HCT116 (cell line): ENCODE measurements around the gene FAM162A. TPM values are rescaled to one million over a fixed set of nuclear protein-coding genes. Genes with fewer than 3 reads are reported as not detected.

Source experiments
- ATAC-seq: fragments of 200-7000 bp; cut with Tn5 transposase; 2 replicates; pipeline ENCODE4 v1.9.1; 2020; ENCODE audit warnings: mild to moderate bottlenecking, moderate library complexity
- BruUV-seq: library from RNA; stranded (reverse); fragments of 400-500 nt; replicated peaks from 2 replicates; lab custom pipeline; 2021; lab: Mats Ljungman, UMichigan
- CTCF ChIA-PET: fragments of 300-600 bp; sonication (Branson Sonifier 250); formaldehyde crosslinking; loops from one replicate; lab custom pipeline; 2021; ENCODE audit warnings: antibody characterized with exemption; lab: Charles Lee
- POLR2A ChIA-PET: fragments of 300-600, 350-600 bp; sonication (Branson Sonifier 250); formaldehyde crosslinking; loops from one replicate; lab custom pipeline; 2021; ENCODE audit warnings: antibody characterized with exemption; lab: Charles Lee
- RAD21 ChIA-PET, 2 experiments: fragments of 300-600 bp; sonication (Branson Sonifier 250); formaldehyde crosslinking; loops; one replicate each; lab custom pipeline; 2023; ENCODE audit warnings: low total read pairs in 2 of 2; ENCODE audit not compliant: uncharacterized antibody in 2 of 2, unreplicated experiment in 2 of 2, low non-redundant PET in 1 of 2; lab: Charles Lee
- DNase-seq: peaks from one replicate; pipeline ENCODE4 v3.0.0-alpha.2; 2010; ENCODE audit warnings: low read depth, low spot score
- H2AFZ ChIP-seq: fragments of 200-600 bp; shearing (Covaris generic), sonication (generic); 2 replicates; pipeline ENCODE4 v1.6.1; 2017; ENCODE audit warnings: low read depth, mixed run types, mixed read lengths, antibody characterized with exemption, low read length; ENCODE audit not compliant: poor library complexity, severe bottlenecking
- H3K27ac ChIP-seq: 2 replicates; pipeline ENCODE4 v1.5.1; 2012; ENCODE audit warnings: low read depth, low read length
- H3K27me3 ChIP-seq: fragments of 200-600 bp; sonication (generic); 2 replicates; pipeline ENCODE4 v1.6.1; 2016; ENCODE audit warnings: mixed run types, low read length, mixed read lengths; ENCODE audit not compliant: insufficient read depth
- H3K36me3 ChIP-seq, 2 experiments: fragments of 200-500 bp in 1 of 2; fragments of 200-600 bp in 1 of 2; sonication (Bioruptor generic) in 1 of 2; sonication (generic) in 1 of 2; 2 replicates each; pipeline versions ENCODE4 v1.5.1 to v1.6.1; 2014 to 2016; ENCODE audit warnings: low read length in 2 of 2, inconsistent platforms in 1 of 2, mixed read lengths in 1 of 2, mixed run types in 1 of 2; ENCODE audit not compliant: insufficient read depth in 2 of 2, control insufficient read depth in 1 of 2
- H3K4me1 ChIP-seq, 2 experiments: fragments of 200-600 bp in 1 of 2; sonication (generic) in 1 of 2; 2 replicates each; pipeline versions ENCODE4 v1.5.1 to v1.6.1; 2012 to 2017; ENCODE audit warnings: low read length in 2 of 2, inconsistent platforms in 1 of 2, mild to moderate bottlenecking in 1 of 2, mixed read lengths in 1 of 2, mixed run types in 1 of 2, moderate library complexity in 1 of 2; ENCODE audit not compliant: insufficient read depth in 2 of 2, control insufficient read depth in 1 of 2
- H3K4me2 ChIP-seq: fragments of 200-600 bp; sonication (generic); 2 replicates; pipeline ENCODE4 v1.6.1; 2017; ENCODE audit warnings: mixed run types, low read length, mixed read lengths
- H3K4me3 ChIP-seq, 2 experiments: fragments of 200-600 bp in 1 of 2; sonication (generic) in 1 of 2; replicated peaks in 1 of 2; 2 replicates each; pipeline ENCODE4 v1.5.1; 2011 to 2016; ENCODE audit warnings: low read length in 2 of 2, control low read depth in 1 of 2, low read depth in 1 of 2, mild to moderate bottlenecking in 1 of 2, mixed read lengths in 1 of 2, mixed run types in 1 of 2
- H3K79me2 ChIP-seq: fragments of 200-600 bp; sonication (generic); 2 replicates; pipeline ENCODE4 v1.6.1; 2017; ENCODE audit warnings: mild to moderate bottlenecking, mixed run types, low read length, moderate library complexity, mixed read lengths; ENCODE audit not compliant: insufficient read depth
- H3K9ac ChIP-seq: fragments of 200-600 bp; sonication (generic); 2 replicates; pipeline ENCODE4 v1.6.1; 2016; ENCODE audit warnings: low read length, mixed read lengths
- H3K9me2 ChIP-seq: fragments of 200-600 bp; sonication (generic), shearing (Covaris generic); 2 replicates; pipeline ENCODE4 v1.6.1; 2017; ENCODE audit warnings: mixed run types, mild to moderate bottlenecking, moderate library complexity; ENCODE audit not compliant: insufficient read depth
- H3K9me3 ChIP-seq, 2 experiments: fragments of 200-500 bp in 1 of 2; fragments of 200-600 bp in 1 of 2; sonication (Bioruptor generic) in 1 of 2; sonication (generic) in 1 of 2; 2 replicates each; pipeline ENCODE4 v1.6.1; 2014 to 2017; ENCODE audit warnings: low read length in 2 of 2, mixed read lengths in 2 of 2, inconsistent platforms in 1 of 2, low read depth in 1 of 2, mild to moderate bottlenecking in 1 of 2, mixed run types in 1 of 2, moderate library complexity in 1 of 2; ENCODE audit not compliant: control insufficient read depth in 1 of 2, insufficient read depth in 1 of 2
- H4K20me1 ChIP-seq: fragments of 200-600 bp; sonication (generic), shearing (Covaris generic); 2 replicates; pipeline ENCODE4 v1.6.1; 2017; ENCODE audit warnings: mixed run types, mild to moderate bottlenecking, moderate library complexity; ENCODE audit not compliant: insufficient read depth
- CEBPB ChIP-seq: IDR thresholded peaks from 2 replicates; pipeline ENCODE4 v1.6.1; 2012; ENCODE audit warnings: low read depth
- EGR1 ChIP-seq: IDR thresholded peaks from 2 replicates; pipeline ENCODE4 v1.6.1; 2012; ENCODE audit warnings: low read depth
- EZH2phosphoT487 ChIP-seq: fragments of 200-600 bp; IDR thresholded peaks from 2 replicates; pipeline ENCODE4 v1.6.1; 2018; ENCODE audit warnings: antibody characterized with exemption, borderline replicate concordance
- RAD21 ChIP-seq: IDR thresholded peaks from 2 replicates; pipeline ENCODE4 v1.6.1; 2012; ENCODE audit warnings: low read depth, mild to moderate bottlenecking
- SP1 ChIP-seq: IDR thresholded peaks from 2 replicates; pipeline ENCODE4 v1.6.1; 2012; ENCODE audit warnings: low read depth
- TCF7L2 ChIP-seq: IDR thresholded peaks from 2 replicates; pipeline ENCODE4 v1.7.0; 2011; ENCODE audit warnings: borderline replicate concordance, inconsistent platforms; ENCODE audit not compliant: insufficient read depth, insufficient read length; ENCODE audit errors: extremely low read depth
- YY1 ChIP-seq: IDR thresholded peaks from 2 replicates; pipeline ENCODE4 v1.6.1; 2011; ENCODE audit warnings: low read length, low read depth, moderate library complexity, mild to moderate bottlenecking; ENCODE audit not compliant: insufficient replicate concordance; ENCODE audit errors: extremely low read depth
- ZNF274 ChIP-seq: fragments of 200-500 bp; sonication (Bioruptor generic); IDR thresholded peaks from 2 replicates; pipeline ENCODE4 v1.6.1; 2014; ENCODE audit warnings: mild to moderate bottlenecking, low read depth, low read length, inconsistent platforms
- intact Hi-C: fragments of 100-400 bp; cut with micrococcal nuclease; formaldehyde crosslinking; loops from 2 replicates; pipeline ENCODE4 v1.10.0; 2022
- total RNA-seq: library from RNA; stranded (reverse); gene quantifications from one replicate; pipeline ENCODE4 v1.2.1, GENCODE V29; 2021; ENCODE audit not compliant: unreplicated experiment

The FAM162A gene
- total RNA-seq, 1 experiment from 2014 or later: 74.1 TPM

DNA sequence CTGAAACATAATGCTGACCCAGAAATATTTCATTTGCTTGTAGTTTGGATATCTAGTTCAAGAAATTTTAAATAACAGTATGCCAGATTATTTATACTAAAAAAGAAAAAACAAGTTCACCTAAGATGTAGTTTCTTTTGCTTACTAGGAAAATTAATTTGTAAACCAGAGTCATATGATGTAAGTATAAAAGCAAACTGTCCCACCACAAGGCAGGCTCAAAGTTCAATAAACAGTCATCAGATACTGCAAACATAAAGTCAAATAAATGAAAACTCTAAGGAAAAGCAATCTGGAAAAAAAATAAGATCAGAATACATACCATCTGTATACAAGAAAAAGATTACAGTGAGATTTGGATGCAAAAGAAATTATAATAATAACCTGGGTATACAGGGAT, 72.1 kb downstream of the FAM162A start:
- Histone ChIP-seq H4K20me1 (no peaks in the 10 kb centered on the region; the same call in 1 of the 2 replicates), H3K36me3 (peaks cover 17 to 20% of the 10 kb centered on the region in 2 experiments; a peak in 3 of 4 replicates), H3K9me3 (no peaks in the 10 kb centered on the region), H3K4me3 (no peak overlapping the region), H3K27me3 (no peaks in the 10 kb centered on the region), H3K9ac (no peak overlapping the region), H2AFZ (no peak overlapping the region), H3K4me1 (no peaks in the 10 kb centered on the region), H3K4me2 (no peak overlapping the region), H3K27ac (no peak overlapping the region), H3K79me2 (peaks cover 4% of the 10 kb centered on the region; the same call in 1 of the 2 replicates), H3K9me2 (no peaks in the 10 kb centered on the region)
- ATAC-seq (no peak), DNase-seq (no peak)
- ChIA-PET RAD21 (no interaction called here), CTCF (no interaction called here), POLR2A (no interaction called here)
- TF ChIP-seq EZH2phosphoT487 (no peak), YY1 (no peak), RAD21 (no peak), SP1 (no peak), CEBPB (no peak), EGR1 (no peak), TCF7L2 (no peak), ZNF274 (no peak)
- no TSS peak for BruUV-seq
- intact Hi-C loops: loop anchor here (5.0 kb wide), 1 partner anchor 106 kb away; the partner anchor contains the start of genes DTX3L and PARP9

DNA sequence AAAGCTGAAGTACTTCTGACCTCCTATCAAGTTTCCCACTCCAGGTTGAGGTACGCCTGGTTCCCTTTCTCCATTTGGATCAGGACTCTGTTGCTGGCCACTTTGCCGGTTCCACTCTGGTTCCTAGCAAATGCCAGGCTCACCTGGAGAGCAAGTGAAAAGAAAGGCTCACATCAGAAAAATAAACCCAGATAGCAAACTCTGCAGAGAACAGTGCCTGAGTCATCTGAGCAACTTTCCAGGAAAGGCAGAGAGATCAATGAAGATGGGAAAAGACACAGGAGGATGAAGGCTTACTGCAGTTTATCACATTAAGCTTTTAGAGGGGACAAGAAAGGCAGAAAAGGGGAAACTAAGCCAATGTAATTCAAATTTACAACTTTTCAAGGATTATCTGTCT, 73.7 kb downstream of the FAM162A start:
- TF ChIP-seq ZNF274: no peak
- no TSS peak for BruUV-seq
- Histone ChIP-seq H3K9ac (no peak overlapping the region), H3K36me3 (peaks cover 15 to 25% of the 10 kb centered on the region in 2 experiments; a peak in 3 of 4 replicates), H3K27ac (no peak overlapping the region), H3K79me2 (peaks cover 4% of the 10 kb centered on the region; the same call in 1 of the 2 replicates), H4K20me1 (no peaks in the 10 kb centered on the region; the same call in 1 of the 2 replicates), H3K4me3 (no peak overlapping the region), H3K4me1 (no peaks in the 10 kb centered on the region), H2AFZ (no peak overlapping the region), H3K27me3 (no peaks in the 10 kb centered on the region), H3K9me2 (no peaks in the 10 kb centered on the region), H3K9me3 (no peaks in the 10 kb centered on the region), H3K4me2 (no peak overlapping the region)
- ChIA-PET RAD21 (interaction anchor here in 1 of 2 experiments (0.6 to 1.1 kb wide), 2 partner anchors 57 to 221 kb away, joined by 3 read pairs; partner anchors contain the start of gene KPNA1), POLR2A (no interaction called here), CTCF (interaction anchor here (3.3 kb wide), 1 partner anchor 222 kb away, joined by 13 read pairs; no protein-coding TSS in a partner anchor)
- DNase-seq (no peak), ATAC-seq (no peak)
- intact Hi-C loops: loop anchor here (2.0 to 5.0 kb wide), 2 partner anchors 105 to 221 kb away; partner anchors contain the start of genes DTX3L and PARP9
